ENCODE measurements around the gene PHF21A. TPM values are rescaled to one million over a fixed set of nuclear protein-coding genes. Genes with fewer than 3 reads are reported as not detected.

PHF21A gene
- total and polyA plus RNA-seq, 2 donors, result 15.2 to 25.9 TPM

- WGBS, result 98% methylated on average over 1 of the region's 1 CpG
- H3K4me3 ChIP-seq (ENCODE audit: low read length in 2 of 2), result no peak overlapping the region
- no peak overlapping the region for H3K27ac ChIP-seq (ENCODE audit: low read depth in 1 of 2, low read length in 1 of 2)
- no peaks in the 10 kb centered on the region for H3K27me3 ChIP-seq (ENCODE audit: control insufficient read depth in 2 of 2, insufficient read depth in 1 of 2, low read length in 1 of 2)
- DNase-seq (ENCODE audit: low read depth in 6 of 9, low spot score in 9 of 9), result no peak
- no peaks in the 10 kb centered on the region for H3K9me3 ChIP-seq (ENCODE audit: control insufficient read depth in 2 of 2, insufficient read depth in 1 of 2, low read length in 1 of 2)
- H3K4me1 ChIP-seq (ENCODE audit: control insufficient read depth in 2 of 2, insufficient read depth in 2 of 2, low read length in 2 of 2), result no peaks in the 10 kb centered on the region
- H3K36me3 ChIP-seq (ENCODE audit: control insufficient read depth in 2 of 2, insufficient read depth in 2 of 2, low read length in 1 of 2), result peaks cover 12 to 18% of the 10 kb centered on the region in 2 donors
These were observed 146.4 kb downstream of the PHF21A start for GRCh38 chr11:45974806-45975205.

GRCh38 chr11:45973601-45974000 is 147.7 kb downstream of the PHF21A start:
- Histone ChIP-seq H3K4me1 (ENCODE audit: control insufficient read depth in 2 of 2, insufficient read depth in 2 of 2, low read length in 2 of 2) (no peaks in the 10 kb centered on the region), H3K4me3 (ENCODE audit: low read length in 2 of 2) (no peak overlapping the region), H3K27me3 (ENCODE audit: control insufficient read depth in 2 of 2, insufficient read depth in 1 of 2, low read length in 1 of 2) (no peaks in the 10 kb centered on the region), H3K36me3 (ENCODE audit: control insufficient read depth in 2 of 2, insufficient read depth in 2 of 2, low read length in 1 of 2) (peaks cover 13 to 25% of the 10 kb centered on the region in 2 donors), H3K9me3 (ENCODE audit: control insufficient read depth in 2 of 2, insufficient read depth in 1 of 2, low read length in 1 of 2) (no peaks in the 10 kb centered on the region), H3K27ac (ENCODE audit: low read depth in 1 of 2, low read length in 1 of 2) (no peak overlapping the region)
- WGBS, result 98% methylated on average over 4 of the region's 4 CpGs
- DNase-seq (ENCODE audit: low read depth in 6 of 9, low spot score in 9 of 9), result no peak

GRCh38 chr11:45968901-45969300 is 152.4 kb downstream of the PHF21A start:
- no peak overlapping the region for H3K4me3 ChIP-seq (ENCODE audit: low read length in 2 of 2)
- 100% methylated on average over 2 of the region's 2 CpGs for WGBS
- H3K9me3 ChIP-seq (ENCODE audit: control insufficient read depth in 2 of 2, insufficient read depth in 1 of 2, low read length in 1 of 2), result no peaks in the 10 kb centered on the region
- DNase-seq (ENCODE audit: low read depth in 6 of 9, low spot score in 9 of 9), result no peak
- no peaks in the 10 kb centered on the region for H3K4me1 ChIP-seq (ENCODE audit: control insufficient read depth in 2 of 2, insufficient read depth in 2 of 2, low read length in 2 of 2)
- H3K36me3 ChIP-seq (ENCODE audit: control insufficient read depth in 2 of 2, insufficient read depth in 2 of 2, low read length in 1 of 2), result peaks cover 19 to 42% of the 10 kb centered on the region in 2 donors
- H3K27me3 ChIP-seq (ENCODE audit: control insufficient read depth in 2 of 2, insufficient read depth in 1 of 2, low read length in 1 of 2), result no peaks in the 10 kb centered on the region
- no peak overlapping the region for H3K27ac ChIP-seq (ENCODE audit: low read depth in 1 of 2, low read length in 1 of 2)

GRCh38 chr11:45967506-45967905 is 153.7 kb downstream of the PHF21A start:
- H3K9me3 ChIP-seq (ENCODE audit: control insufficient read depth in 2 of 2, insufficient read depth in 1 of 2, low read length in 1 of 2), result no peaks in the 10 kb centered on the region
- no peaks in the 10 kb centered on the region for H3K27me3 ChIP-seq (ENCODE audit: control insufficient read depth in 2 of 2, insufficient read depth in 1 of 2, low read length in 1 of 2)
- H3K4me3 ChIP-seq (ENCODE audit: low read length in 2 of 2), result no peak overlapping the region
- WGBS, result 96% methylated on average over 2 of the region's 2 CpGs
- H3K27ac ChIP-seq (ENCODE audit: low read depth in 1 of 2, low read length in 1 of 2), result no peak overlapping the region
- H3K4me1 ChIP-seq (ENCODE audit: control insufficient read depth in 2 of 2, insufficient read depth in 2 of 2, low read length in 2 of 2), result no peaks in the 10 kb centered on the region
- no peak for DNase-seq (ENCODE audit: low read depth in 6 of 9, low spot score in 9 of 9)
- H3K36me3 ChIP-seq (ENCODE audit: control insufficient read depth in 2 of 2, insufficient read depth in 2 of 2, low read length in 1 of 2), result peaks cover 19 to 42% of the 10 kb centered on the region in 2 donors

GRCh38 chr11:45964911-45965389 is 156.3 kb downstream of the PHF21A start:
- H3K27ac ChIP-seq (ENCODE audit: low read depth in 1 of 2, low read length in 1 of 2), result no peak overlapping the region
- no peaks in the 10 kb centered on the region for H3K4me1 ChIP-seq (ENCODE audit: control insufficient read depth in 2 of 2, insufficient read depth in 2 of 2, low read length in 2 of 2)
- WGBS, result 55% methylated on average over 9 of the region's 9 CpGs
- peak; percentile 26 to 74 (median 48) for DNase-seq (ENCODE audit: low read depth in 6 of 9, low spot score in 9 of 9)
- H3K36me3 ChIP-seq (ENCODE audit: control insufficient read depth in 2 of 2, insufficient read depth in 2 of 2, low read length in 1 of 2), result peaks cover 13 to 29% of the 10 kb centered on the region in 2 donors
- H3K27me3 ChIP-seq (ENCODE audit: control insufficient read depth in 2 of 2, insufficient read depth in 1 of 2, low read length in 1 of 2), result no peaks in the 10 kb centered on the region
- H3K9me3 ChIP-seq (ENCODE audit: control insufficient read depth in 2 of 2, insufficient read depth in 1 of 2, low read length in 1 of 2), result no peaks in the 10 kb centered on the region
- H3K4me3 ChIP-seq (ENCODE audit: low read length in 2 of 2), result no peak overlapping the region

GRCh38 chr11:45961751-45962240 is 159.5 kb downstream of the PHF21A start:
- Histone ChIP-seq H3K4me3 (ENCODE audit: low read length in 2 of 2) (no peak overlapping the region), H3K36me3 (ENCODE audit: control insufficient read depth in 2 of 2, insufficient read depth in 2 of 2, low read length in 1 of 2) (peaks cover 3 to 9% of the 10 kb centered on the region in 2 donors), H3K27me3 (ENCODE audit: control insufficient read depth in 2 of 2, insufficient read depth in 1 of 2, low read length in 1 of 2) (no peaks in the 10 kb centered on the region), H3K9me3 (ENCODE audit: control insufficient read depth in 2 of 2, insufficient read depth in 1 of 2, low read length in 1 of 2) (no peaks in the 10 kb centered on the region), H3K4me1 (ENCODE audit: control insufficient read depth in 2 of 2, insufficient read depth in 2 of 2, low read length in 2 of 2) (no peaks in the 10 kb centered on the region), H3K27ac (ENCODE audit: low read depth in 1 of 2, low read length in 1 of 2) (no peak overlapping the region)
- DNase-seq (ENCODE audit: low read depth in 6 of 9, low spot score in 9 of 9), result no peak
- WGBS, result 68% methylated on average over 7 of the region's 7 CpGs

- no peak overlapping the region for H3K27ac ChIP-seq (ENCODE audit: low read depth in 1 of 2, low read length in 1 of 2)
- H3K27me3 ChIP-seq (ENCODE audit: control insufficient read depth in 2 of 2, insufficient read depth in 1 of 2, low read length in 1 of 2), result no peaks in the 10 kb centered on the region
- DNase-seq (ENCODE audit: low read depth in 6 of 9, low spot score in 9 of 9), result no peak
- H3K4me3 ChIP-seq (ENCODE audit: low read length in 2 of 2), result no peak overlapping the region
- peaks cover 0 to 1% of the 10 kb centered on the region in 2 donors for H3K9me3 ChIP-seq (ENCODE audit: control insufficient read depth in 2 of 2, insufficient read depth in 1 of 2, low read length in 1 of 2)
- peaks cover 3 to 5% of the 10 kb centered on the region in 2 donors for H3K36me3 ChIP-seq (ENCODE audit: control insufficient read depth in 2 of 2, insufficient read depth in 2 of 2, low read length in 1 of 2)
- no peaks in the 10 kb centered on the region for H3K4me1 ChIP-seq (ENCODE audit: control insufficient read depth in 2 of 2, insufficient read depth in 2 of 2, low read length in 2 of 2)
- 97% methylated on average over 4 of the region's 4 CpGs for WGBS
These were observed 160.7 kb downstream of the PHF21A start for GRCh38 chr11:45960387-45961095.

- Histone ChIP-seq H3K36me3 (ENCODE audit: control insufficient read depth in 2 of 2, insufficient read depth in 2 of 2, low read length in 1 of 2) (peaks cover 0 to 4% of the 10 kb centered on the region in 2 donors), H3K4me3 (ENCODE audit: low read length in 2 of 2) (no peak overlapping the region), H3K27ac (ENCODE audit: low read depth in 1 of 2, low read length in 1 of 2) (no peak overlapping the region), H3K9me3 (ENCODE audit: control insufficient read depth in 2 of 2, insufficient read depth in 1 of 2, low read length in 1 of 2) (peaks cover 0 to 1% of the 10 kb centered on the region in 2 donors), H3K4me1 (ENCODE audit: control insufficient read depth in 2 of 2, insufficient read depth in 2 of 2, low read length in 2 of 2) (no peaks in the 10 kb centered on the region), H3K27me3 (ENCODE audit: control insufficient read depth in 2 of 2, insufficient read depth in 1 of 2, low read length in 1 of 2) (no peaks in the 10 kb centered on the region)
- DNase-seq (ENCODE audit: low read depth in 6 of 9, low spot score in 9 of 9), result no peak
- WGBS, result 97% methylated on average over 1 of the region's 1 CpG
These were observed 161.4 kb downstream of the PHF21A start for GRCh38 chr11:45959851-45960250.

- 100% methylated on average over 1 of the region's 1 CpG for WGBS
- Histone ChIP-seq H3K4me1 (ENCODE audit: control insufficient read depth in 2 of 2, insufficient read depth in 2 of 2, low read length in 2 of 2) (no peaks in the 10 kb centered on the region), H3K27ac (ENCODE audit: low read depth in 1 of 2, low read length in 1 of 2) (no peak overlapping the region), H3K27me3 (ENCODE audit: control insufficient read depth in 2 of 2, insufficient read depth in 1 of 2, low read length in 1 of 2) (no peaks in the 10 kb centered on the region), H3K4me3 (ENCODE audit: low read length in 2 of 2) (no peak overlapping the region), H3K36me3 (ENCODE audit: control insufficient read depth in 2 of 2, insufficient read depth in 2 of 2, low read length in 1 of 2) (peaks cover 36 to 52% of the 10 kb centered on the region in 2 donors), H3K9me3 (ENCODE audit: control insufficient read depth in 2 of 2, insufficient read depth in 1 of 2, low read length in 1 of 2) (no peaks in the 10 kb centered on the region)
- DNase-seq (ENCODE audit: low read depth in 6 of 9, low spot score in 9 of 9), result no peak
These were observed 171.3 kb downstream of the PHF21A start for GRCh38 chr11:45949992-45950407.
